ENCODE measurements around the gene ANKRD63.

- TF ChIP-seq EZH2 (IDR thresholded peaks at IDR 0.05; ENCODE audit: low read length, unreplicated experiment) (no peak), CTCF (conservative IDR thresholded peaks at IDR 0.05; ENCODE audit: low read depth, low read length) (no peak), EZH2phosphoT487 (IDR thresholded peaks at IDR 0.05; ENCODE audit: borderline replicate concordance, low read length) (peak; percentile 62)
Observed at GRCh38 chr15:40238532-40239403, 44.1 kb downstream of the ANKRD63 start, which contains the start of gene PAK6.
